Measurements from ENCODE around the gene GDI1.
A peak's percentile ranks its signal among the peaks of the same experiment; 100 is the strongest.

The GDI1 gene

DNA sequence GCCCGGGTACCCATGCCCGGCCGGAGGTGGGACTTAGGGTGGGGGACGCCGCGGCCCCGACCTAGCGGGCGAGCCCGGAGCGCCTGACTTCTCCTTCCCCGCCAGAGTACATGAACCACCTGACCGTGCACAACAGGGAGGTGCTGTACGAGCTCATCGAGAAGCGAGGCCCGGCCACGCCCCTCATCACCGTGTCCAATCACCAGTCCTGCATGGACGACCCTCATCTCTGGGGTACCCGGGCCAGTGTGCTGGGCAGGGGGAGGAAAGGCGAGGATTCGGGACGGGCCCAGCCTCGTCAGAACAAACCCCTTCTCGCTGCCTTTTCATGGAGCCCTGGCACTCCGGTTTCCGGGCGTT is 25.0 kb upstream of the GDI1 start:
- Histone ChIP-seq H3K9ac (peak overlapping the region; percentile 67), H3K4me1 (peaks cover 2% of the 10 kb centered on the region), H3K4me3 (ENCODE audit: low read depth, low read length) (peak overlapping the region; percentile 68), H3K4me2 (ENCODE audit: low read length) (peak overlapping the region; percentile 54), H3K27ac (peak overlapping the region; percentile 85), H3K36me3 (ENCODE audit: control insufficient read depth, insufficient read depth, low read length) (no peaks in the 10 kb centered on the region), H3K9me3 (ENCODE audit: control insufficient read depth, low read length) (no peaks in the 10 kb centered on the region), H3K27me3 (ENCODE audit: control insufficient read depth, insufficient read depth, low read length) (no peaks in the 10 kb centered on the region), H3K79me2 (no peaks in the 10 kb centered on the region), H2AFZ (peak overlapping the region; percentile 89)
- TF ChIP-seq, protein P1, sequence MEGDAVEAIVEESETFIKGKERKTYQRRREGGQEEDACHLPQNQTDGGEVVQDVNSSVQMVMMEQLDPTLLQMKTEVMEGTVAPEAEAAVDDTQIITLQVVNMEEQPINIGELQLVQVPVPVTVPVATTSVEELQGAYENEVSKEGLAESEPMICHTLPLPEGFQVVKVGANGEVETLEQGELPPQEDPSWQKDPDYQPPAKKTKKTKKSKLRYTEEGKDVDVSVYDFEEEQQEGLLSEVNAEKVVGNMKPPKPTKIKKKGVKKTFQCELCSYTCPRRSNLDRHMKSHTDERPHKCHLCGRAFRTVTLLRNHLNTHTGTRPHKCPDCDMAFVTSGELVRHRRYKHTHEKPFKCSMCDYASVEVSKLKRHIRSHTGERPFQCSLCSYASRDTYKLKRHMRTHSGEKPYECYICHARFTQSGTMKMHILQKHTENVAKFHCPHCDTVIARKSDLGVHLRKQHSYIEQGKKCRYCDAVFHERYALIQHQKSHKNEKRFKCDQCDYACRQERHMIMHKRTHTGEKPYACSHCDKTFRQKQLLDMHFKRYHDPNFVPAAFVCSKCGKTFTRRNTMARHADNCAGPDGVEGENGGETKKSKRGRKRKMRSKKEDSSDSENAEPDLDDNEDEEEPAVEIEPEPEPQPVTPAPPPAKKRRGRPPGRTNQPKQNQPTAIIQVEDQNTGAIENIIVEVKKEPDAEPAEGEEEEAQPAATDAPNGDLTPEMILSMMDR (IDR thresholded peaks at IDR 0.05), result no peak

DNA sequence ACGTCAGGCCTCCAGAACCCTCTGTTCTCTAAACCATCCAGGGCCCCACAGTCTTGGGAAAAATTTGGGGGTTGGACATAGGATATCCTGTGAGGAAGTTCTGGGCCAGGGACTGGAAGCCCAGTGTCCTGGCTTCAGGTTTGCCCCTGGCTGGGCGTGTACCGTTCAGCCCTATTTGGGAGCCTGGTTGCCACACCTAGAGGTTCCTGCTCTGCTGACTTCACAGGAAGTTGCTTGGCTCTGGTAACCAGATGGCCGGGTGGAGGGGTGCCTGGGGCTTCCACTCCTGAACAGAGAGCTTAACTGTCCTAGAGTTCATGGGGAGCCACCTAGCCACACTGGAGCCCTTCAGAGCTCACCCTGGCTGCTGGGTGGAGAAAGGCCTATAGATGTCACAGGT is 24.5 kb upstream of the GDI1 start:
- no peaks in the 10 kb centered on the region for H3K36me3 ChIP-seq (ENCODE audit: control insufficient read depth, insufficient read depth, low read length)
- peak overlapping the region; percentile 54 for H3K4me2 ChIP-seq (ENCODE audit: low read length)
- H3K27me3 ChIP-seq (ENCODE audit: control insufficient read depth, insufficient read depth, low read length), result no peaks in the 10 kb centered on the region
- H2AFZ ChIP-seq, result no peak overlapping the region
- H3K9ac ChIP-seq, result no peak overlapping the region
- H3K27ac ChIP-seq, result peak overlapping the region; percentile 85
- H3K4me3 ChIP-seq (ENCODE audit: low read depth, low read length), result peak overlapping the region; percentile 68
- H3K9me3 ChIP-seq (ENCODE audit: control insufficient read depth, low read length), result no peaks in the 10 kb centered on the region
- TF ChIP-seq, protein P1 (IDR thresholded peaks at IDR 0.05), result no peak
- peaks cover 2% of the 10 kb centered on the region for H3K4me1 ChIP-seq
- no peaks in the 10 kb centered on the region for H3K79me2 ChIP-seq

DNA sequence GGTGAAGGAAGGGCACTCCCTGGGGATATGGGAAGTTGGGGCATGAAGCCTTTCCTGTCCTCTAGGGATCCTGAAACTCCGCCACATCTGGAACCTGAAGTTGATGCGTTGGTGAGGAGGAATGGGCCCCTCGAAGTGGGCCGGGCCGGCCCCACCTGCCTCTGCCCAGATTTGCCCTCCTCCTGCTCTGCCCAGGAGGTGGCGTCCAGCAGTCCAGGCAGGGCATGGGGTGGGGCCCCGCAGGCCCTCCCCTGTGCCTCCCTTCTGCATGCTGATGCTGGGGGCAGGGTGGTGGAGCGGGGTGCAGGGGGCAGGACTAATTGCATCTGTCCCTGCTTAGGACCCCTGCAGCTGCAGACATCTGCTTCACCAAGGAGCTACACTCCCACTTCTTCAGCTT is 23.8 kb upstream of the GDI1 start:
- Histone ChIP-seq H3K4me2 (ENCODE audit: low read length) (no peak overlapping the region), H3K9ac (no peak overlapping the region), H3K4me1 (peaks cover 2% of the 10 kb centered on the region), H3K27me3 (ENCODE audit: control insufficient read depth, insufficient read depth, low read length) (no peaks in the 10 kb centered on the region), H3K9me3 (ENCODE audit: control insufficient read depth, low read length) (no peaks in the 10 kb centered on the region), H2AFZ (no peak overlapping the region), H3K79me2 (no peaks in the 10 kb centered on the region), H3K4me3 (ENCODE audit: low read depth, low read length) (no peak overlapping the region), H3K36me3 (ENCODE audit: control insufficient read depth, insufficient read depth, low read length) (no peaks in the 10 kb centered on the region), H3K27ac (no peak overlapping the region)
- TF ChIP-seq, protein P1 (IDR thresholded peaks at IDR 0.05), result no peak

DNA sequence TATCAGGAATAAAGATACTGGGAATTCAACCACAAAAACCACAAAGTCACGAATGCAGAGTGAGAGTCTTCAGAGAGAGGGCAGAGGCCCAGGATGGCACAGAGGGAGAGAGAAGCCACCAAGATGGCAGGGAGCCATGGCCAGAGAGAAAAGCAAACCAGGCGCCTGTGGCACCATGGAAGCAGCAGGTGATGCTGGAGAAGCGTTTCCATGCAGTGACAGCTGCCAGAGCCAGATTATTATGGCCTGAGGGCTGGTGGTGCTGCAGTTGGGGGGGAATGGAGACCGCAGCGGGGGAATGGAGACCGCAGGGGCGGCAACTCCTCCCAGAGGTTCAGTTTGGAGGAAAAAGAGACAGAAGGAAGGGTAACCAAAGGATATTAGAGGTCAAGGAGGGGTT is 19.8 kb upstream of the GDI1 start:
- Histone ChIP-seq H2AFZ (no peak overlapping the region), H3K79me2 (no peaks in the 10 kb centered on the region), H3K4me3 (ENCODE audit: low read depth, low read length) (no peak overlapping the region), H3K4me2 (ENCODE audit: low read length) (no peak overlapping the region), H3K27ac (no peak overlapping the region), H3K9me3 (ENCODE audit: control insufficient read depth, low read length) (no peaks in the 10 kb centered on the region), H3K36me3 (ENCODE audit: control insufficient read depth, insufficient read depth, low read length) (no peaks in the 10 kb centered on the region), H3K9ac (no peak overlapping the region), H3K4me1 (peaks cover 2% of the 10 kb centered on the region), H3K27me3 (ENCODE audit: control insufficient read depth, insufficient read depth, low read length) (no peaks in the 10 kb centered on the region)
- TF ChIP-seq, protein P1 (IDR thresholded peaks at IDR 0.05), result no peak

DNA sequence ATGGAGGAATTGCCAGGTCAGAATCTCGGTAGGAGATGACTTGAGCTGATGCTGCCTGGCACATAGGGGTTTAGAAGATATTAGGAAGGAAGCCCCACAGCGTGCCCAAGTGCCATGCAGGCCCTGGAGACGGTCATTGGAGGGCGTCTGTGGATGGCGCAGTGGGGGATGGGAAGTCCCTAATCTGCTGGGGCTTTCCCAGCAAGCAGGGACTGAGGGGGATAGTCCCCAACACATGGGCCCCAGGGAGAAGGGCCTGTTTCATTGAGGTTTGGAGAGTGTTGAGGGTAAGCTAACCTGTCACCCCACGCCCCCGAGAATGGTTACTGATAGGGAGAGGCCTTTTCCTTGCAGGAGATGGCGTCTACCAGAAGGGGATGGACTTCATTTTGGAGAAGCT is 17.8 kb upstream of the GDI1 start:
- no peak overlapping the region for H3K4me3 ChIP-seq (ENCODE audit: low read depth, low read length)
- TF ChIP-seq, protein P1 (IDR thresholded peaks at IDR 0.05), result no peak
- H3K4me1 ChIP-seq, result no peaks in the 10 kb centered on the region
- H2AFZ ChIP-seq, result no peak overlapping the region
- no peaks in the 10 kb centered on the region for H3K36me3 ChIP-seq (ENCODE audit: control insufficient read depth, insufficient read depth, low read length)
- no peaks in the 10 kb centered on the region for H3K27me3 ChIP-seq (ENCODE audit: control insufficient read depth, insufficient read depth, low read length)
- no peak overlapping the region for H3K4me2 ChIP-seq (ENCODE audit: low read length)
- H3K9me3 ChIP-seq (ENCODE audit: control insufficient read depth, low read length), result no peaks in the 10 kb centered on the region
- no peak overlapping the region for H3K9ac ChIP-seq
- H3K27ac ChIP-seq, result no peak overlapping the region
- H3K79me2 ChIP-seq, result no peaks in the 10 kb centered on the region
